Neural cell (in vitro differentiated cells): Measurements from ENCODE around the gene SREBF1. TPM values are rescaled to one million over a fixed set of nuclear protein-coding genes. Genes with fewer than 3 reads are reported as not detected.

ENCODE experiments used
- H2AFZ ChIP-seq: fragments of 200-600, 300-800 bp; sonication (generic), shearing (Covaris generic); 2 replicates; pipeline ENCODE4 v1.6.0; 2014; ENCODE audit warnings: low read depth, mild to moderate bottlenecking, antibody characterized with exemption, low read length, moderate library complexity
- H3F3A ChIP-seq: fragments of 200-600 bp; shearing (Covaris generic); 2 replicates; pipeline ENCODE4 v1.6.1; 2016; ENCODE audit warnings: mild to moderate bottlenecking, moderate library complexity, mixed read lengths, antibody characterized with exemption, low read length; ENCODE audit not compliant: insufficient read depth, poor library complexity, severe bottlenecking
- H3K27ac ChIP-seq: fragments of 200-600, 300-800 bp; sonication (generic), shearing (Covaris generic); 2 replicates; pipeline ENCODE4 v1.5.1; 2014; ENCODE audit warnings: mild to moderate bottlenecking, low read length, moderate library complexity
- H3K27me3 ChIP-seq: fragments of 300-800, 200-600 bp; sonication (generic), shearing (Covaris generic); 2 replicates; pipeline ENCODE4 v1.6.0; 2014; ENCODE audit warnings: mild to moderate bottlenecking, low read depth, low read length, moderate library complexity; ENCODE audit not compliant: insufficient read depth
- H3K36me3 ChIP-seq: fragments of 300-800, 200-600 bp; sonication (generic), shearing (Covaris generic); 2 replicates; pipeline ENCODE4 v1.5.1; 2014; ENCODE audit warnings: mild to moderate bottlenecking, antibody characterized with exemption, low read length, moderate library complexity; ENCODE audit not compliant: insufficient read depth
- H3K4me2 ChIP-seq: fragments of 300-800, 200-600 bp; sonication (generic), shearing (Covaris generic); 2 replicates; pipeline ENCODE4 v1.6.0; 2014; ENCODE audit warnings: mild to moderate bottlenecking, low read length
- H3K4me3 ChIP-seq: fragments of 300-800, 200-600 bp; sonication (generic), shearing (Covaris generic); 2 replicates; pipeline ENCODE4 v1.5.1; 2014; ENCODE audit warnings: mild to moderate bottlenecking, low read length, moderate library complexity
- H3K79me2 ChIP-seq: fragments of 200-600 bp; shearing (Covaris generic); replicated peaks from 2 replicates; pipeline ENCODE4 v1.6.0; 2014; ENCODE audit warnings: mild to moderate bottlenecking, low read length, moderate library complexity; ENCODE audit not compliant: insufficient read depth
- H3K9ac ChIP-seq: fragments of 300-800, 200-600 bp; sonication (generic), shearing (Covaris generic); 2 replicates; pipeline ENCODE4 v1.6.1; 2016; ENCODE audit warnings: mild to moderate bottlenecking, low read length, mixed read lengths
- H3K9me2 ChIP-seq: fragments of 200-600 bp; shearing (Covaris generic); 2 replicates; pipeline ENCODE4 v1.6.1; 2016; ENCODE audit warnings: mild to moderate bottlenecking, low read length, mixed read lengths; ENCODE audit not compliant: insufficient read depth
- H3K9me3 ChIP-seq: fragments of 200-600, 300-800 bp; sonication (generic), shearing (Covaris generic); 2 replicates; pipeline ENCODE4 v1.6.1; 2016; ENCODE audit warnings: mild to moderate bottlenecking, mixed run types, low read length, moderate library complexity, mixed read lengths
- H4K20me1 ChIP-seq: fragments of 200-600 bp; shearing (Covaris generic); 2 replicates; pipeline ENCODE4 v1.6.1; 2016; ENCODE audit warnings: mild to moderate bottlenecking, mixed run types; ENCODE audit not compliant: insufficient read depth
- CTCF ChIP-seq: fragments of 450-650 bp; IDR thresholded peaks from 2 replicates; pipeline ENCODE4 v1.5.1; 2014; ENCODE audit warnings: antibody characterized with exemption, mild to moderate bottlenecking, moderate library complexity; ENCODE audit not compliant: poor library complexity, severe bottlenecking
- EP300 ChIP-seq: fragments of 450-650 bp; conservative IDR thresholded peaks from 2 replicates; pipeline ENCODE4 v1.6.1; 2014; ENCODE audit warnings: antibody characterized with exemption, mild to moderate bottlenecking, moderate library complexity; ENCODE audit not compliant: poor library complexity, severe bottlenecking
- EZH2 ChIP-seq: fragments of 200-600, 300-800 bp; shearing (Covaris generic), sonication (generic); IDR thresholded peaks from 2 replicates; pipeline ENCODE4 v1.6.1; 2014; ENCODE audit warnings: antibody characterized with exemption, low read length, borderline replicate concordance, mild to moderate bottlenecking; ENCODE audit not compliant: insufficient read depth, poor library complexity, severe bottlenecking
- MXI1 ChIP-seq: fragments of 450-650 bp; conservative IDR thresholded peaks from 2 replicates; pipeline ENCODE4 v1.6.1; 2014; ENCODE audit warnings: antibody characterized with exemption, mild to moderate bottlenecking; ENCODE audit not compliant: poor library complexity, severe bottlenecking
- POLR2AphosphoS5 ChIP-seq: IDR thresholded peaks from 2 replicates; pipeline ENCODE4 v1.6.1; 2012
- RAD21 ChIP-seq: fragments of 450-650 bp; conservative IDR thresholded peaks from 2 replicates; pipeline ENCODE4 v1.6.1; 2014; ENCODE audit warnings: antibody characterized with exemption, mild to moderate bottlenecking, moderate library complexity
- SMC3 ChIP-seq: fragments of 450-650 bp; conservative IDR thresholded peaks from 2 replicates; pipeline ENCODE4 v1.6.1; 2014; ENCODE audit warnings: antibody characterized with exemption, mild to moderate bottlenecking, moderate library complexity; ENCODE audit not compliant: poor library complexity
- TAF1 ChIP-seq: IDR thresholded peaks from 2 replicates; pipeline ENCODE4 v1.6.1; 2012; ENCODE audit warnings: low read depth
- polyA minus RNA-seq: library from RNA; depleted of rRNA, polyadenylated mRNA; stranded (reverse); fragments of >200 nt; gene quantifications from 2 replicates; pipeline ENCODE4 v1.2.3, GENCODE V29; 2014
- polyA plus RNA-seq: library from polyadenylated mRNA; depleted of rRNA; stranded (reverse); fragments of >200 nt; gene quantifications from 2 replicates; pipeline ENCODE4 v1.2.3, GENCODE V29; 2014
- TF ChIP-seq, protein P1 (sequence below): IDR thresholded peaks from 2 replicates; pipeline ENCODE4 v1.6.1; 2012; ENCODE audit warnings: borderline replicate concordance

Gene SREBF1
- polyA plus RNA-seq (22.5 and 25.9 TPM in 2 replicates), polyA minus RNA-seq (11.7 and 20.0 TPM in 2 replicates)

- no peak for TF ChIP-seq EP300
- TF ChIP-seq RAD21, result no peak
- TF ChIP-seq MXI1, result no peak
- TF ChIP-seq CTCF, result no peak
- peak within 1 kb of the TSS; percentile 61 for H3K4me2 ChIP-seq
- peak within 1 kb of the TSS; percentile 73 for H2AFZ ChIP-seq
Observed at GRCh38 chr17:17836818-17837379, at the start of gene SREBF1. Gene SREBF1, minus strand, starts transcription at chr17:17836986. Its CDS starts 169 bp downstream, at chr17:17836817.

DNA sequence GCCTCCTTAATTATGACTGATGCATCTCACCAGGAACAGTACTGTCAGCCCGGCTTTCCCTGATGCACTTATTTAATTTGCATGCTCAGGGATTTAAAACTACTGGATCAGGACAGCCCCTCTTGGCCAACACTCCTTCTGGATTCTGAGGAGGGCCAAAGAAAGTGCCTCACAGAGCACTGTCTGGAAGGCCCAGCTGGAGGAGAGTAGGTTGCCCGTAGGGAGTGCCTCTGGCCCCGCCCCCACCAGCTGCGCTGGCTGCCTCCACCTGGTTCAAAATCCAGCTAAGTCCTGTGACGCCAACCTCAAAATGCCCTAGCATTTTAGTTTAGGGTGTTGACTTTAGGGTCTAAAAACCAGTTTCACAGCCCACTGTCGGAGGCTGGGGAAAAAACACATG, 49.4 kb upstream of the SREBF1 start:
- Histone ChIP-seq H3K9ac (no peak overlapping the region), H3K9me2 (no peaks in the 10 kb centered on the region), H3K27me3 (no peaks in the 10 kb centered on the region), H3K79me2 (no peaks in the 10 kb centered on the region), H2AFZ (no peak overlapping the region), H3K9me3 (no peaks in the 10 kb centered on the region), H3K4me2 (no peak overlapping the region), H3K36me3 (no peaks in the 10 kb centered on the region), H3F3A (no peaks in the 10 kb centered on the region), H4K20me1 (no peaks in the 10 kb centered on the region), H3K27ac (no peak overlapping the region), H3K4me3 (no peak overlapping the region)
- no peak for TF ChIP-seq RAD21
- TF ChIP-seq MXI1, result no peak
- TF ChIP-seq POLR2AphosphoS5, result no peak
- TF ChIP-seq TAF1, result no peak

More at GRCh38 chr17:17836818-17837379, at the start of gene SREBF1:
- Histone ChIP-seq H3K9me3 (no peaks in the 10 kb centered on the region), H3K27me3 (no peaks in the 10 kb centered on the region), H3F3A (no peaks in the 10 kb centered on the region), H3K9ac (peak within 1 kb of the TSS; percentile 90), H3K79me2 (peaks cover 12% of the 10 kb centered on the region), H3K36me3 (no peaks in the 10 kb centered on the region), H3K27ac (peak within 1 kb of the TSS; percentile 86), H4K20me1 (no peaks in the 10 kb centered on the region), H3K4me3 (peak within 1 kb of the TSS; percentile 97), H3K9me2 (no peaks in the 10 kb centered on the region)

DNA sequence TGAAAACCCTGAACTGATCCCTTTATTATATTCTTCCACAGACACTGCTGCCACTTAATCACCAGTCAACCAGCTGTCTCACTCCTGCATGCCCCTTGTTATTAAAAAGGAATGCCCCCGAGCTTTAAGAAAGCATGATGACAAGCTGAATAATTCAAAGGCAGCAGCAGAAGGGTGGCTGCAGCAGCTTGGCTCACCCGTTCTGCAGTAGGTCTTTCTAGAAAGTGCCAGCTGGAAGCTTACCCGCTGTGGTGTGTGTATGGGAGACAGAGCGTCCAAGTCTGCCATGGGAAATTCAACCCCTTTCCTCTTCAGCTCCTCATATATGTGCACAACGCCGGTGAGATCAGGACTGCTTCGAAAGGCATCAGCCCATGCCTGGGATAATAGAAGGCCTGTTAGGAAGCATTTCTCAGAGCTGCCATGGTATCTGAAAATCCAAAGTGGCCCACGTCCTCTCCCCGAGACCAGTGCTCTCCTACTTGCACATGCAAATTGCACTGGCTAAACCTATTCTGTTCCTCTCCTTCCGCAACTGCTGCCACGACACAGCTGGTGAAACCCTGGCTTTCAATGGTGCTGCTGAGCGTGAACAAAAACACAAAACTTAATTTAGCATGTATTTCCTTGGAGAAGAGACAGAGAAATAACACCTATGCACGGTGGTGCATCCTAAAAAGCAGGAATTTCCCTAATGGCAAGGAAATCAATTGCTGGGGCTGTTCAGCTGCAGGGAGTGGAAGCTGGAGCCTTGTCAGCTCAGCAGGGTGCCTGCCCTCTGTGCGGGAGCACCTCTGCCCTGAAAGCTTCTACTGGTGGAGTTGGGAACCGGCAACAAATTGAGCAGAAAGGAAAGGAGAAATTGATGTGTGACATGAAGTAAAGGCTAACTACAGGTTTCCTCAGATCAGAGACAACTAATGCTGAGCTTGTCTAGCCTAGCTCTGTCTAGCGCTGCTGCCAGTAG, 47.9 kb upstream of the SREBF1 start:
- H3F3A ChIP-seq, result no peaks in the 10 kb centered on the region
- H3K27me3 ChIP-seq, result no peaks in the 10 kb centered on the region
- peak overlapping the region; percentile 42 for H3K9ac ChIP-seq
- H4K20me1 ChIP-seq, result no peaks in the 10 kb centered on the region
- no peaks in the 10 kb centered on the region for H3K9me3 ChIP-seq
- H3K9me2 ChIP-seq, result no peaks in the 10 kb centered on the region
- H3K27ac ChIP-seq, result peak overlapping the region; percentile 71
- no peak for TF ChIP-seq POLR2AphosphoS5
- TF ChIP-seq EP300, result no peak
- TF ChIP-seq TAF1, result no peak
- TF ChIP-seq MXI1, result peak; percentile 12
- no peak for TF ChIP-seq SMC3
- TF ChIP-seq, protein P1, sequence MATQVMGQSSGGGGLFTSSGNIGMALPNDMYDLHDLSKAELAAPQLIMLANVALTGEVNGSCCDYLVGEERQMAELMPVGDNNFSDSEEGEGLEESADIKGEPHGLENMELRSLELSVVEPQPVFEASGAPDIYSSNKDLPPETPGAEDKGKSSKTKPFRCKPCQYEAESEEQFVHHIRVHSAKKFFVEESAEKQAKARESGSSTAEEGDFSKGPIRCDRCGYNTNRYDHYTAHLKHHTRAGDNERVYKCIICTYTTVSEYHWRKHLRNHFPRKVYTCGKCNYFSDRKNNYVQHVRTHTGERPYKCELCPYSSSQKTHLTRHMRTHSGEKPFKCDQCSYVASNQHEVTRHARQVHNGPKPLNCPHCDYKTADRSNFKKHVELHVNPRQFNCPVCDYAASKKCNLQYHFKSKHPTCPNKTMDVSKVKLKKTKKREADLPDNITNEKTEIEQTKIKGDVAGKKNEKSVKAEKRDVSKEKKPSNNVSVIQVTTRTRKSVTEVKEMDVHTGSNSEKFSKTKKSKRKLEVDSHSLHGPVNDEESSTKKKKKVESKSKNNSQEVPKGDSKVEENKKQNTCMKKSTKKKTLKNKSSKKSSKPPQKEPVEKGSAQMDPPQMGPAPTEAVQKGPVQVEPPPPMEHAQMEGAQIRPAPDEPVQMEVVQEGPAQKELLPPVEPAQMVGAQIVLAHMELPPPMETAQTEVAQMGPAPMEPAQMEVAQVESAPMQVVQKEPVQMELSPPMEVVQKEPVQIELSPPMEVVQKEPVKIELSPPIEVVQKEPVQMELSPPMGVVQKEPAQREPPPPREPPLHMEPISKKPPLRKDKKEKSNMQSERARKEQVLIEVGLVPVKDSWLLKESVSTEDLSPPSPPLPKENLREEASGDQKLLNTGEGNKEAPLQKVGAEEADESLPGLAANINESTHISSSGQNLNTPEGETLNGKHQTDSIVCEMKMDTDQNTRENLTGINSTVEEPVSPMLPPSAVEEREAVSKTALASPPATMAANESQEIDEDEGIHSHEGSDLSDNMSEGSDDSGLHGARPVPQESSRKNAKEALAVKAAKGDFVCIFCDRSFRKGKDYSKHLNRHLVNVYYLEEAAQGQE, result peak; percentile 33
- TF ChIP-seq EZH2, result no peak
- peak; percentile 10 for TF ChIP-seq CTCF
- no peak for TF ChIP-seq RAD21
- H3K79me2 ChIP-seq, result no peaks in the 10 kb centered on the region
- H3K36me3 ChIP-seq, result no peaks in the 10 kb centered on the region
- H3K4me3 ChIP-seq, result peak overlapping the region; percentile 47
- H2AFZ ChIP-seq, result no peak overlapping the region
- H3K4me2 ChIP-seq, result peak overlapping the region; percentile 34
